GM12878 (cell line): ENCODE results near the gene RIPOR3. TPM values are rescaled to one million over a fixed set of nuclear protein-coding genes. Genes with fewer than 3 reads are reported as not detected.

Experiments
- ASH2L ChIP-seq: fragments of 300-600, 200-600 bp; sonication (generic); IDR thresholded peaks from 2 replicates; pipeline ENCODE4 v1.6.1; 2017; ENCODE audit warnings: low read depth, mild to moderate bottlenecking, borderline replicate concordance
- FOXK2 ChIP-seq: fragments of 450-650 bp; IDR thresholded peaks from 2 replicates; pipeline ENCODE4 v1.6.1; 2017; ENCODE audit warnings: mild to moderate bottlenecking, moderate library complexity
- POLR2AphosphoS2 ChIP-seq: IDR thresholded peaks from 2 replicates; pipeline ENCODE4 v1.6.1; 2011; ENCODE audit warnings: low read depth, mild to moderate bottlenecking, low read length, improper control_type of control experiment, moderate library complexity
- RELB ChIP-seq: fragments of 450-650 bp; IDR thresholded peaks from 2 replicates; pipeline ENCODE4 v1.6.1; 2017; ENCODE audit warnings: low read depth, mild to moderate bottlenecking, moderate library complexity
- REST ChIP-seq: IDR thresholded peaks from 2 replicates; pipeline ENCODE4 v1.6.1; 2012; ENCODE audit warnings: mild to moderate bottlenecking, low read depth, low read length
- RUNX3 ChIP-seq: IDR thresholded peaks from 2 replicates; pipeline ENCODE4 v1.6.1; 2012; ENCODE audit warnings: low read length, inconsistent platforms
- SRF ChIP-seq, 2 experiments: IDR thresholded peaks; 2 replicates each; pipeline ENCODE4 v1.6.1; 2011; ENCODE audit warnings: low read depth in 2 of 2, low read length in 2 of 2, mild to moderate bottlenecking in 1 of 2, moderate library complexity in 1 of 2
- polyA plus RNA-seq, 11 experiments: library from polyadenylated mRNA; depleted of rRNA in 4 of 11; unstranded in 6 of 11; stranded (reverse) in 5 of 11; fragments of >200 nt; fragmentation: Nextera tagmentation in 4 of 11; fragmentation: Illumina TruSeq in 1 of 11; extraction: Ambion mirVana in 4 of 11; extraction: Trizol in 1 of 11; gene quantifications; 1 replicate in 1 of 11; 2 replicates in 10 of 11; pipeline versions ENCODE4 v1.2.1 to v1.2.3, GENCODE V29; 2011 to 2016; ENCODE audit warnings: inconsistent platforms in 2 of 11, missing spikeins in 2 of 11, low read depth in 1 of 11
- total RNA-seq, 4 experiments: library from RNA; depleted of rRNA in 3 of 4; stranded (reverse); fragments of >200 nt in 3 of 4; fragmentation: Illumina TruSeq in 1 of 4; extraction: Trizol in 1 of 4; gene quantifications; 2 replicates each; pipeline versions ENCODE4 v1.2.1 to v1.2.3, GENCODE V29; 2013 to 2021

RIPOR3 gene
- total and polyA plus RNA-seq, 10 of the 15 experiments (the other 5 are each of a cell fraction or from before 2014, with no cell fraction given): 0.04 to 0.55 (median 0.12) TPM; not detected in 6

GRCh38 chr20:50627747-50628146 lies 63.6 kb downstream of the RIPOR3 start (continued):
- no peak for TF ChIP-seq REST
- TF ChIP-seq POLR2AphosphoS2: no peak
- no peak for TF ChIP-seq FOXK2
- no peak for TF ChIP-seq RUNX3
- TF ChIP-seq ASH2L: no peak
- TF ChIP-seq SRF (IDR thresholded peaks at IDR 0.05; ENCODE audit: low read depth in 2 of 2, low read length in 2 of 2): no peak
- TF ChIP-seq RELB: no peak
